GM12878 (cell line): Measurements from ENCODE around the gene ROCK2. TPM values are rescaled to one million over a fixed set of nuclear protein-coding genes. Genes with fewer than 3 reads are reported as not detected.

Source experiments
- ATAC-seq: fragments of 200-7000 bp; cut with Tn5 transposase; 3 replicates; pipeline ENCODE4 v1.9.1; 2020; ENCODE audit warnings: mild to moderate bottlenecking, moderate library complexity
- BruUV-seq: library from RNA; stranded (reverse); fragments of 400-500 nt; replicated peaks from 2 replicates; lab custom pipeline; 2021; lab: Mats Ljungman, UMichigan
- CTCF ChIA-PET: fragments of 300-600 bp; sonication (Branson Sonifier 250); formaldehyde crosslinking; extraction: SDS; loops from one replicate; lab custom pipeline; 2021; ENCODE audit warnings: inconsistent platforms; lab: Yijun Ruan, JAX
- POLR2A ChIA-PET: fragments of 350-600 bp; formaldehyde crosslinking; extraction: SDS; loops from one replicate; lab custom pipeline; 2021; ENCODE audit warnings: inconsistent platforms; lab: Charles Lee
- RAD21 ChIA-PET: fragments of 300-600 bp; sonication (Branson Sonifier 250); formaldehyde crosslinking; loops from one replicate; lab custom pipeline; 2023; ENCODE audit warnings: antibody characterized with exemption; ENCODE audit not compliant: unreplicated experiment; lab: Charles Lee
- SMC1A ChIA-PET: fragments of 300-600 bp; sonication (Branson Sonifier 250); formaldehyde crosslinking; loops from one replicate; lab custom pipeline; 2023; ENCODE audit not compliant: unreplicated experiment, uncharacterized antibody; lab: Charles Lee
- DNase-seq: peaks from one replicate; pipeline ENCODE4 v3.0.0-alpha.2; 2011; ENCODE audit warnings: low read depth, low spot score
- FAIRE-seq: peaks from 3 replicates; lab custom pipeline; 2011; peaks lifted over from hg19 to GRCh38; lab: Jason Lieb, UNC
- H2AFZ ChIP-seq: 2 replicates; pipeline ENCODE4 v1.6.0; 2011; ENCODE audit warnings: low read depth, low read length, control low read depth; ENCODE audit not compliant: control insufficient read depth
- H3K27ac ChIP-seq: 2 replicates; pipeline ENCODE4 v1.5.1; 2011; ENCODE audit warnings: control low read depth; ENCODE audit not compliant: control insufficient read depth, insufficient read depth
- H3K27me3 ChIP-seq, 2 experiments: replicated peaks in 1 of 2; 2 replicates each; pipeline versions ENCODE4 v1.6.0 to v1.6.1; 2011; ENCODE audit warnings: low read length in 1 of 2; ENCODE audit not compliant: control insufficient read depth in 2 of 2, insufficient read depth in 2 of 2
- H3K36me3 ChIP-seq, 2 experiments: 2 replicates each; pipeline ENCODE4 v1.5.1; 2011; ENCODE audit warnings: low read length in 1 of 2; ENCODE audit not compliant: control insufficient read depth in 2 of 2, insufficient read depth in 2 of 2
- H3K4me1 ChIP-seq: 2 replicates; pipeline ENCODE4 v1.6.1; 2011; ENCODE audit warnings: mild to moderate bottlenecking, low read length, moderate library complexity, mixed read lengths; ENCODE audit not compliant: control insufficient read depth, insufficient read depth
- H3K4me2 ChIP-seq: 2 replicates; pipeline ENCODE4 v1.6.0; 2011; ENCODE audit warnings: control low read depth; ENCODE audit not compliant: control insufficient read depth, insufficient read depth
- H3K4me3 ChIP-seq: fragments of 200-600 bp; sonication (generic); 2 replicates; pipeline ENCODE4 v1.5.1; 2016
- H3K79me2 ChIP-seq: 2 replicates; pipeline ENCODE4 v1.6.0; 2011; ENCODE audit warnings: low read length; ENCODE audit not compliant: control insufficient read depth, insufficient read depth
- H3K9ac ChIP-seq: 2 replicates; pipeline ENCODE4 v1.8.0; 2011; ENCODE audit warnings: low read length, control low read depth, mixed read lengths; ENCODE audit not compliant: control insufficient read depth, insufficient read depth
- H3K9me3 ChIP-seq: replicated peaks from 3 replicates; pipeline ENCODE4 v1.5.1; 2011; ENCODE audit warnings: mild to moderate bottlenecking, low read length; ENCODE audit not compliant: control insufficient read depth, insufficient read depth
- H4K20me1 ChIP-seq: 2 replicates; pipeline ENCODE4 v1.6.0; 2011; ENCODE audit not compliant: control insufficient read depth, insufficient read depth
- CEBPZ ChIP-seq: fragments of 150-350 bp; IDR thresholded peaks from 2 replicates; pipeline ENCODE4 v1.6.1; 2016; ENCODE audit warnings: low read depth, low read length
- CHD2 ChIP-seq: IDR thresholded peaks from 2 replicates; pipeline ENCODE4 v1.6.1; 2011; ENCODE audit warnings: low read depth, low read length, improper control_type of control experiment, borderline replicate concordance
- E4F1 ChIP-seq: fragments of 450-650 bp; IDR thresholded peaks from 2 replicates; pipeline ENCODE4 v1.6.1; 2018; ENCODE audit warnings: borderline replicate concordance, mild to moderate bottlenecking; ENCODE audit not compliant: partially characterized antibody
- EP300 ChIP-seq, 2 experiments: fragments of 150-350 bp in 1 of 2; IDR thresholded peaks; 2 replicates each; pipeline ENCODE4 v1.6.1; 2011 to 2012; ENCODE audit warnings: low read depth in 2 of 2, low read length in 2 of 2, borderline replicate concordance in 1 of 2, improper control_type of control experiment in 1 of 2, inconsistent platforms in 1 of 2; ENCODE audit not compliant: control insufficient read depth in 1 of 2
- GABPA ChIP-seq: IDR thresholded peaks from 2 replicates; pipeline ENCODE4 v1.6.1; 2014; ENCODE audit warnings: antibody characterized with exemption, low read depth, mild to moderate bottlenecking, inconsistent platforms
- KAT2A ChIP-seq: conservative IDR thresholded peaks from 2 replicates; pipeline ENCODE4 v1.6.1; 2011; ENCODE audit warnings: low read depth, low read length; ENCODE audit not compliant: control insufficient read depth
- PBX3 ChIP-seq: IDR thresholded peaks from 2 replicates; pipeline ENCODE4 v1.6.1; 2011; ENCODE audit warnings: mild to moderate bottlenecking, low read depth, low read length, moderate library complexity; ENCODE audit not compliant: insufficient replicate concordance
- POU2F2 ChIP-seq: IDR thresholded peaks from 3 replicates; pipeline ENCODE4 v1.6.1; 2011; ENCODE audit warnings: low read depth, mild to moderate bottlenecking, low read length, borderline replicate concordance
- TCF7 ChIP-seq: IDR thresholded peaks from 2 replicates; pipeline ENCODE4 v1.6.1; 2014; ENCODE audit warnings: antibody characterized with exemption, borderline replicate concordance
- ZNF274 ChIP-seq: IDR thresholded peaks from one replicate; pipeline ENCODE4 v1.8.0; 2011; ENCODE audit not compliant: insufficient read length, insufficient read depth
- WGBS: methylation state at CpG from one replicate; pipeline ENCODE4 v1.1.6; 2016; ENCODE audit warnings: low lambda C conversion rate; ENCODE audit not compliant: insufficient replicate concordance, insufficient coverage; ENCODE audit errors: missing lambda C conversion rate; 5-methylcytosine and 5-hydroxymethylcytosine counted together
- in situ Hi-C: fragments of 300-500 bp; cut with MboI; formaldehyde crosslinking; loops from 9 replicates; pipeline ENCODE4 v1.14.3; 2018; ENCODE audit warnings: mixed read lengths
- intact Hi-C: fragments of 100-400 bp; cut with micrococcal nuclease; formaldehyde crosslinking; loops from one replicate; pipeline ENCODE4 v1.14.2; 2022; ENCODE audit not compliant: unreplicated experiment
- polyA plus RNA-seq, 11 experiments: library from polyadenylated mRNA; depleted of rRNA in 4 of 11; unstranded in 6 of 11; stranded (reverse) in 5 of 11; fragments of >200 nt; fragmentation: Nextera tagmentation in 4 of 11; fragmentation: Illumina TruSeq in 1 of 11; extraction: Ambion mirVana in 4 of 11; extraction: Trizol in 1 of 11; gene quantifications; 1 replicate in 1 of 11; 2 replicates in 10 of 11; pipeline versions ENCODE4 v1.2.1 to v1.2.3, GENCODE V29; 2011 to 2016; ENCODE audit warnings: inconsistent platforms in 2 of 11, missing spikeins in 2 of 11, low read depth in 1 of 11
- total RNA-seq, 4 experiments: library from RNA; depleted of rRNA in 3 of 4; stranded (reverse); fragments of >200 nt in 3 of 4; fragmentation: Illumina TruSeq in 1 of 4; extraction: Trizol in 1 of 4; gene quantifications; 2 replicates each; pipeline versions ENCODE4 v1.2.1 to v1.2.3, GENCODE V29; 2013 to 2021

ROCK2 gene
- total and polyA plus RNA-seq, 10 of the 15 experiments (the other 5 are each of a cell fraction or from before 2014, with no cell fraction given): 4.6 to 22.1 (median 8.3) TPM

GRCh38 chr2:11310212-11310611 is 34.2 kb downstream of the ROCK2 start:
- ChIA-PET SMC1A (interaction anchor here (1.0 kb wide), 1 partner anchor 14 kb away, joined by 5 read pairs; no protein-coding TSS in a partner anchor), POLR2A (no interaction called here), CTCF (interaction anchor here (0.7 kb wide), 2 partner anchors 18 to 274 kb away, joined by 3 read pairs; no protein-coding TSS in a partner anchor), RAD21 (no interaction called here)
- DNase-seq (no peak), ATAC-seq (no peak), FAIRE-seq (no peak)
- TF ChIP-seq E4F1: no peak
- TF ChIP-seq ZNF274: no peak
- H3K9me3 ChIP-seq: no peaks in the 10 kb centered on the region
- H3K4me2 ChIP-seq: no peak overlapping the region
- H3K4me1 ChIP-seq: no peaks in the 10 kb centered on the region
- H3K27ac ChIP-seq: no peak overlapping the region
- H3K9ac ChIP-seq: no peak overlapping the region
- no peak overlapping the region for H3K4me3 ChIP-seq
- 45% methylated on average over 5 of the region's 5 CpGs for WGBS
- no peaks in the 10 kb centered on the region for H4K20me1 ChIP-seq
- peaks cover 5% of the 10 kb centered on the region for H3K79me2 ChIP-seq
- intact Hi-C loops: no loop called here
- in situ Hi-C loops: no loop called here
- no peak overlapping the region for H2AFZ ChIP-seq
- H3K36me3 ChIP-seq: no peaks in the 10 kb centered on the region
- BruUV-seq: no TSS peak
- no peaks in the 10 kb centered on the region for H3K27me3 ChIP-seq

- 89% methylated on average over 4 of the region's 5 CpGs for WGBS
- Histone ChIP-seq H3K4me3 (no peak overlapping the region), H3K4me2 (no peak overlapping the region), H3K9me3 (no peaks in the 10 kb centered on the region), H3K27ac (no peak overlapping the region), H3K27me3 (no peaks in the 10 kb centered on the region), H3K79me2 (peaks cover 5% of the 10 kb centered on the region), H2AFZ (no peak overlapping the region), H3K4me1 (no peaks in the 10 kb centered on the region), H3K9ac (no peak overlapping the region), H3K36me3 (no peaks in the 10 kb centered on the region), H4K20me1 (no peaks in the 10 kb centered on the region)
- intact Hi-C loops: no loop called here
- RAD21 ChIA-PET: no interaction called here
- CTCF ChIA-PET: no interaction called here
- ATAC-seq (no peak), DNase-seq (no peak), FAIRE-seq (no peak)
- in situ Hi-C loops: no loop called here
- SMC1A ChIA-PET: no interaction called here
- POLR2A ChIA-PET: no interaction called here
- BruUV-seq: no TSS peak
- no peak for TF ChIP-seq PBX3
- no peak for TF ChIP-seq POU2F2
- no peak for TF ChIP-seq GABPA
- TF ChIP-seq EP300 (IDR thresholded peaks at IDR 0.05; ENCODE audit: borderline replicate concordance in 1 of 2, control insufficient read depth in 1 of 2, low read depth in 2 of 2, low read length in 2 of 2): no peak
- no peak for TF ChIP-seq TCF7
- no peak for TF ChIP-seq CHD2
- no peak for TF ChIP-seq CEBPZ
- TF ChIP-seq KAT2A: no peak
Measured at GRCh38 chr2:11309706-11310105, 34.7 kb downstream of the ROCK2 start.
